ENCODE data around the gene HIPK4. TPM values are rescaled to one million over a fixed set of nuclear protein-coding genes. Genes with fewer than 3 reads are reported as not detected.

Gene HIPK4
- total and polyA plus RNA-seq, 9 of the 15 experiments (the other 6 are each of a cell fraction or from before 2014, with no cell fraction given): 0.06 to 0.09 TPM; not detected in 7

DNA sequence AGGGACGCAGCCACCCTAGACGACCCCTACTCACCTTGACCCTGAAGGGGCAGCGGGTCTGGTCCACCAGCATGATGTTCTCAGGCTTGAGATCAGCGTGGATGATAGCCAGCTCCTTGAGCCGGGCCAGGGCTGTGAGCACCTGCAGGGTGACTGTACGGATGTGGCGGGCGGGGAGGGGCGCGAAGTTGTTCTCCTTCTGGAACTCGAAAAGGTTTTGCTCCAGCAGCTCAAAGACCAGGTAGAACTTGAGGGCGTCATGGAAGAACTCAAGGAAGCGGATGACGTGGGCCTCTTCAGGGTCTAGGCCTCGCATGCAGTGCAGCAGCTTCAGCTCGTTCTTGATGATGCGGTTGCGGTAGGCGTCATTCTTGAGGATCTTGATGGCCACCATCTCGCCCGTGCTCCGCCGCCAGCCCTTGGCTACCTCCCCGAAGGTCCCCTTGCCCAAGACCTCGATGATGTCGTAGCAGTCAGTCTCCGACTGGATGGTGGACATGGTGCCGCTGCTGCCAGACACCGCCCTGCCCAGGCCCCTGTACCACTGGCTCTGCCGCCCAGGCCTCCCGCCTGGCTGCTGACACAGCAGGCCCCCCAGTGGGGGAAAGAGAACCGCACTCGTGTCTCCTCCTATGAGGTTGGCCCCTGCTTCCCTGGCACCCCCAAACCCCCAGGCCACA lies 437 bp downstream of the HIPK4 start:
- Histone ChIP-seq H3K9me3 (replicated peaks; ENCODE audit: control insufficient read depth, insufficient read depth, low read depth, low read length) (no peaks in the 10 kb centered on the region), H3K9me1 (ENCODE audit: control insufficient read depth, insufficient read depth, low read length) (no peaks in the 10 kb centered on the region), H2AFZ (ENCODE audit: low read depth, low read length) (no peak overlapping the region), H3K79me2 (ENCODE audit: control insufficient read depth, insufficient read depth, low read length) (no peaks in the 10 kb centered on the region), H4K20me1 (replicated peaks; ENCODE audit: control insufficient read depth, insufficient read depth, low read length) (no peaks in the 10 kb centered on the region), H3K9ac (ENCODE audit: insufficient read depth in 1 of 2, low read depth in 2 of 2, low read length in 2 of 2) (peak overlapping the region in 1 of 2 experiments; percentile 52; a peak in 1 of 4 replicates), H3K4me2 (ENCODE audit: insufficient read depth, low read length) (no peak overlapping the region), H3K4me1 (replicated peaks in 1 of 2; ENCODE audit: control insufficient read depth in 2 of 2, insufficient read depth in 2 of 2, low read length in 2 of 2) (peaks cover 6 to 23% of the 10 kb centered on the region in 2 experiments; a peak in 3 of 5 replicates), H3K36me3 (ENCODE audit: control insufficient read depth, insufficient read depth, low read length) (no peaks in the 10 kb centered on the region), H3K27me3 (ENCODE audit: control insufficient read depth in 2 of 2, insufficient read depth in 2 of 2, low read length in 2 of 2) (peaks cover 0 to 14% of the 10 kb centered on the region in 2 experiments; a peak in 3 of 5 replicates), H3K4me3 (no peak overlapping the region), H3K27ac (ENCODE audit: extremely low read depth, low read depth, low read length) (no peak overlapping the region)
- TF ChIP-seq, protein P1, sequence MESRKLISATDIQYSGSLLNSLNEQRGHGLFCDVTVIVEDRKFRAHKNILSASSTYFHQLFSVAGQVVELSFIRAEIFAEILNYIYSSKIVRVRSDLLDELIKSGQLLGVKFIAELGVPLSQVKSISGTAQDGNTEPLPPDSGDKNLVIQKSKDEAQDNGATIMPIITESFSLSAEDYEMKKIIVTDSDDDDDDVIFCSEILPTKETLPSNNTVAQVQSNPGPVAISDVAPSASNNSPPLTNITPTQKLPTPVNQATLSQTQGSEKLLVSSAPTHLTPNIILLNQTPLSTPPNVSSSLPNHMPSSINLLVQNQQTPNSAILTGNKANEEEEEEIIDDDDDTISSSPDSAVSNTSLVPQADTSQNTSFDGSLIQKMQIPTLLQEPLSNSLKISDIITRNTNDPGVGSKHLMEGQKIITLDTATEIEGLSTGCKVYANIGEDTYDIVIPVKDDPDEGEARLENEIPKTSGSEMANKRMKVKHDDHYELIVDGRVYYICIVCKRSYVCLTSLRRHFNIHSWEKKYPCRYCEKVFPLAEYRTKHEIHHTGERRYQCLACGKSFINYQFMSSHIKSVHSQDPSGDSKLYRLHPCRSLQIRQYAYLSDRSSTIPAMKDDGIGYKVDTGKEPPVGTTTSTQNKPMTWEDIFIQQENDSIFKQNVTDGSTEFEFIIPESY (CRISPR knock-in tag; IDR thresholded peaks at IDR 0.05): peak; percentile 90
- no peak for TF ChIP-seq POU5F1 (IDR thresholded peaks at IDR 0.05; ENCODE audit: borderline replicate concordance, low read depth, low read length, partially characterized antibody)
- in situ Hi-C loops (cut with MboI) (no loop called here), intact Hi-C loops (cut with micrococcal nuclease) (no loop called here)
- ATAC-seq: no peak
- 59% methylated on average over 30 of the region's 33 CpGs for WGBS (ENCODE audit: insufficient coverage, low coverage, missing lambda C conversion rate)
- FAIRE-seq: no peak
- no TSS peak for BruUV-seq (replicated peaks)
- ChIA-PET CTCF (ENCODE audit: low intra/inter-chr PET ratio) (no interaction called here), POLR2A (interaction anchor here (0.7 to 1.2 kb wide), 2 partner anchors 9 to 10 kb away, joined by 4 to 9 read pairs; no protein-coding TSS in a partner anchor)
- DNase-seq (ENCODE audit: extremely low read depth in 1 of 4, low spot score in 3 of 4): no peak

Measured in K562 (cell line).